Panc1 (cell line): ENCODE measurements around the gene OR2C3. TPM values are rescaled to one million over a fixed set of nuclear protein-coding genes. Genes with fewer than 3 reads are reported as not detected.

ENCODE experiments used
- ATAC-seq: fragments of 200-7000 bp; cut with Tn5 transposase; 2 replicates; pipeline ENCODE4 v1.9.1; 2020; ENCODE audit warnings: mild to moderate bottlenecking, moderate library complexity
- Bru-seq: library from RNA; stranded (reverse); fragments of 400-500 nt; gene quantifications from one replicate; lab custom pipeline; 2021; lab: Mats Ljungman, UMichigan
- BruChase-seq, 2 experiments: library from RNA; stranded (reverse); fragments of 400-500 nt; gene quantifications; one replicate each; lab custom pipeline; 2021; lab: Mats Ljungman, UMichigan
- BruUV-seq: library from RNA; stranded (reverse); fragments of 400-500 nt; replicated peaks from 2 replicates; lab custom pipeline; 2021; lab: Mats Ljungman, UMichigan
- CTCF ChIA-PET: fragments of 300-600 bp; sonication (Branson Sonifier 250); formaldehyde crosslinking; loops from one replicate; lab custom pipeline; 2022; ENCODE audit warnings: antibody characterized with exemption; lab: Charles Lee
- POLR2A ChIA-PET: fragments of 300-600 bp; sonication (Branson Sonifier 250); formaldehyde crosslinking; loops from one replicate; lab custom pipeline; 2022; ENCODE audit warnings: antibody characterized with exemption; lab: Charles Lee
- DNase-seq: peaks from one replicate; pipeline ENCODE4 v3.0.0-alpha.2; 2010; ENCODE audit warnings: low read depth, low spot score
- H3K27ac ChIP-seq: 2 replicates; pipeline ENCODE4 v1.5.1; 2011; ENCODE audit warnings: mild to moderate bottlenecking, low read length, inconsistent platforms
- H3K27me3 ChIP-seq: fragments of 200-500 bp; sonication (Bioruptor generic); 2 replicates; pipeline ENCODE4 v1.6.0; 2014; ENCODE audit warnings: low read length, inconsistent platforms; ENCODE audit not compliant: control insufficient read depth, insufficient read depth
- H3K36me3 ChIP-seq: fragments of 200-500 bp; sonication (Bioruptor generic); 2 replicates; pipeline ENCODE4 v1.5.1; 2014; ENCODE audit warnings: inconsistent platforms, mild to moderate bottlenecking, low read length, moderate library complexity; ENCODE audit not compliant: control insufficient read depth, insufficient read depth
- H3K4me1 ChIP-seq: 2 replicates; pipeline ENCODE4 v1.5.1; 2011; ENCODE audit warnings: inconsistent platforms, mild to moderate bottlenecking, low read length, moderate library complexity; ENCODE audit not compliant: control insufficient read depth, insufficient read depth
- H3K4me3 ChIP-seq, 2 experiments: 2 replicates each; pipeline ENCODE4 v1.5.1; 2011 to 2012; ENCODE audit warnings: low read depth in 2 of 2, low read length in 2 of 2, mild to moderate bottlenecking in 2 of 2, inconsistent platforms in 1 of 2, moderate library complexity in 1 of 2
- H3K9me3 ChIP-seq: fragments of 200-500 bp; sonication (Bioruptor generic); 2 replicates; pipeline ENCODE4 v1.5.1; 2014; ENCODE audit warnings: low read depth, mild to moderate bottlenecking, inconsistent platforms, low read length, moderate library complexity; ENCODE audit not compliant: control insufficient read depth, insufficient read depth
- CTCF ChIP-seq: fragments of 450-650 bp; IDR thresholded peaks from 2 replicates; pipeline ENCODE4 v1.5.1; 2017; ENCODE audit warnings: mild to moderate bottlenecking
- POLR2AphosphoS5 ChIP-seq: IDR thresholded peaks from 2 replicates; pipeline ENCODE4 v1.6.1; 2012; ENCODE audit warnings: mild to moderate bottlenecking, low read depth, low read length, moderate library complexity
- SIN3A ChIP-seq: IDR thresholded peaks from 2 replicates; pipeline ENCODE4 v1.6.1; 2012; ENCODE audit warnings: low read depth, mild to moderate bottlenecking, low read length, moderate library complexity, borderline replicate concordance; ENCODE audit not compliant: insufficient read depth
- TCF7L2 ChIP-seq: IDR thresholded peaks from 2 replicates; pipeline ENCODE4 v1.6.1; 2011; ENCODE audit warnings: mild to moderate bottlenecking, low read depth, low read length, inconsistent platforms
- in situ Hi-C: cut with HindIII; loops from 2 replicates; pipeline ENCODE4 v1.10.0; 2016; ENCODE audit warnings: low sequenced_read_pairs, low pct_unique_long_range_greater_than_20kb
- intact Hi-C: fragments of 100-400 bp; cut with micrococcal nuclease; formaldehyde crosslinking; loops from one replicate; pipeline ENCODE4 v1.10.0; 2022; ENCODE audit not compliant: unreplicated experiment
- long read RNA-seq: library from polyadenylated mRNA; unstranded; transcript quantifications from one replicate; pipeline ENCODE4 v2.0.0, GENCODE V29; 2021; ENCODE audit not compliant: unreplicated experiment
- polyA plus RNA-seq: library from polyadenylated mRNA; unstranded; fragments of >200 nt; gene quantifications from one replicate; pipeline ENCODE4 v1.2.1, GENCODE V29; 2012; ENCODE audit warnings: missing spikeins; ENCODE audit not compliant: insufficient read length
- total RNA-seq: library from RNA; stranded (reverse); gene quantifications from one replicate; pipeline ENCODE4 v1.2.1, GENCODE V29; 2021; ENCODE audit not compliant: unreplicated experiment
- TF ChIP-seq, protein P1 (sequence below), 2 experiments: IDR thresholded peaks; 2 replicates each; pipeline ENCODE4 v1.6.1; 2011 to 2012; ENCODE audit warnings: low read depth in 2 of 2, control low read depth in 1 of 2, low read length in 1 of 2, mild to moderate bottlenecking in 1 of 2, moderate library complexity in 1 of 2; ENCODE audit not compliant: insufficient read depth in 1 of 2

OR2C3 gene
- total RNA-seq (not detected), Bru-seq, nascent RNA (not detected), BruChase-seq, experiment 1, labeled RNA remaining after a 2-hour chase (not detected), BruChase-seq, experiment 2, labeled RNA remaining after a 6-hour chase (not detected)
- polyA plus RNA-seq, result not detected
- long read RNA-seq, result 0 reads

DNA sequence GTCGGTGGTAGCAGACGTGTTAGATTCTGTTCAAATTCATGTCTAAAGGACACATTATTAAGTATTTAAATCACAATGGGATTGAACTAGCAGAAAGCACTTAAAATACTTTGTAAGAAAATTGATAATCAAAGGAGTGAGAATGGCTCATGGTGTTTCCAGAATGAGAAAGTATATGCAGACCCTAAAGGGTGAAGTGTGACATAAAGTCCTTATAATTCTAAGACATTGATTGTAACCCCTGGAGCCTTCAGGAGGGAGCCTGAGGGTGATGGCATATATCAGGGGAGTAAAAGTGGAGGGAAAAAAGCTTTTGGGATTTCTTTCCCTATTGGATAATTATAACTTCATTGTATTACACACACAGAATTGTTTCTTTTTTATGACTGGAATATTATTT, at the start of gene OR2C3:
OR2C3 (minus strand) TSS at position 101 of the 400 bp plus-strand sequence. CDS start 3,929 bp downstream, outside the sequence.
- BruUV-seq, result no TSS peak
- no peak within 1 kb of the TSS for H3K27ac ChIP-seq
- H3K4me1 ChIP-seq, result no peaks in the 10 kb centered on the region
- in situ Hi-C loops (no loop called here), intact Hi-C loops (no loop called here)
- H3K27me3 ChIP-seq, result no peaks in the 10 kb centered on the region
- H3K4me3 ChIP-seq, result no peak within 1 kb of the TSS
- TF ChIP-seq POLR2AphosphoS5 (no peak), TCF7L2 (no peak)
- TF ChIP-seq, protein P1, sequence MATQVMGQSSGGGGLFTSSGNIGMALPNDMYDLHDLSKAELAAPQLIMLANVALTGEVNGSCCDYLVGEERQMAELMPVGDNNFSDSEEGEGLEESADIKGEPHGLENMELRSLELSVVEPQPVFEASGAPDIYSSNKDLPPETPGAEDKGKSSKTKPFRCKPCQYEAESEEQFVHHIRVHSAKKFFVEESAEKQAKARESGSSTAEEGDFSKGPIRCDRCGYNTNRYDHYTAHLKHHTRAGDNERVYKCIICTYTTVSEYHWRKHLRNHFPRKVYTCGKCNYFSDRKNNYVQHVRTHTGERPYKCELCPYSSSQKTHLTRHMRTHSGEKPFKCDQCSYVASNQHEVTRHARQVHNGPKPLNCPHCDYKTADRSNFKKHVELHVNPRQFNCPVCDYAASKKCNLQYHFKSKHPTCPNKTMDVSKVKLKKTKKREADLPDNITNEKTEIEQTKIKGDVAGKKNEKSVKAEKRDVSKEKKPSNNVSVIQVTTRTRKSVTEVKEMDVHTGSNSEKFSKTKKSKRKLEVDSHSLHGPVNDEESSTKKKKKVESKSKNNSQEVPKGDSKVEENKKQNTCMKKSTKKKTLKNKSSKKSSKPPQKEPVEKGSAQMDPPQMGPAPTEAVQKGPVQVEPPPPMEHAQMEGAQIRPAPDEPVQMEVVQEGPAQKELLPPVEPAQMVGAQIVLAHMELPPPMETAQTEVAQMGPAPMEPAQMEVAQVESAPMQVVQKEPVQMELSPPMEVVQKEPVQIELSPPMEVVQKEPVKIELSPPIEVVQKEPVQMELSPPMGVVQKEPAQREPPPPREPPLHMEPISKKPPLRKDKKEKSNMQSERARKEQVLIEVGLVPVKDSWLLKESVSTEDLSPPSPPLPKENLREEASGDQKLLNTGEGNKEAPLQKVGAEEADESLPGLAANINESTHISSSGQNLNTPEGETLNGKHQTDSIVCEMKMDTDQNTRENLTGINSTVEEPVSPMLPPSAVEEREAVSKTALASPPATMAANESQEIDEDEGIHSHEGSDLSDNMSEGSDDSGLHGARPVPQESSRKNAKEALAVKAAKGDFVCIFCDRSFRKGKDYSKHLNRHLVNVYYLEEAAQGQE (IDR thresholded peaks at IDR 0.05; ENCODE audit: insufficient read depth in 1 of 2, low read depth in 2 of 2, low read length in 1 of 2), result no peak
- no peak for ATAC-seq
- H3K36me3 ChIP-seq, result no peaks in the 10 kb centered on the region
- CTCF ChIA-PET, result no interaction called here
- H3K9me3 ChIP-seq, result no peaks in the 10 kb centered on the region
- POLR2A ChIA-PET, result no interaction called here
- DNase-seq, result no peak

DNA sequence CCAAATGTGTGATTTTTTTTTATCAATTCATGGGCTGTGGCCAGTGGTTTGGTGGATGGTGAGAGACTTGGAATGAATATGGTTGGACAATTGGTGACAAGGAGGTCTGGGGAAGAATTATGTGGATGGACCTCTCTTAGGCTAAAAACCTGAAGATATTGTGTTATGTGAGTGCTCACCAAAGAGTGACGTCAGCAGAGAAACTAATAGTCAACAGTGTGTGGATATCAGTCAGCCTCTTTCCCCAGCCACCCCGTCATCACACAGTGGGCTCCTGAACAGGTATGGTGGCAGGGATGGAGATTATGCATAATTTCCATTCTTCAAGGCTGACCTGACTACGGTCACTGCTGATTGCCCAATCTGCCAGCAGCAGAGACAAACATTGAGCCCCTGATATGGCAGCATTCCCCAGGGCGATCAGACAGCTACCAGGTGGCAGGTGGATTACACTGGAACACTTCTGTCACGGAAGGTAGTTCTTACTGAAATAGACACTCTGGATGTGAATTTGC, 42.8 kb upstream of the OR2C3 start:
- no peak for TF ChIP-seq TCF7L2
- no peak for TF ChIP-seq POLR2AphosphoS5
- TF ChIP-seq CTCF, result no peak
- TF ChIP-seq, protein P1 (IDR thresholded peaks at IDR 0.05; ENCODE audit: insufficient read depth in 1 of 2, low read depth in 2 of 2, low read length in 1 of 2), result no peak
- no peak for TF ChIP-seq SIN3A
- in situ Hi-C loops, result no loop called here
- no peaks in the 10 kb centered on the region for H3K36me3 ChIP-seq
- no TSS peak for BruUV-seq
- no peaks in the 10 kb centered on the region for H3K9me3 ChIP-seq
- intact Hi-C loops, result loop anchor here (5.0 kb wide), 1 partner anchor 207 kb away; no protein-coding TSS in a partner anchor
- no peak overlapping the region for H3K27ac ChIP-seq
- DNase-seq, result no peak
- ChIA-PET CTCF (no interaction called here), POLR2A (no interaction called here)
- ATAC-seq, result no peak
- H3K27me3 ChIP-seq, result no peaks in the 10 kb centered on the region
- H3K4me3 ChIP-seq, result no peak overlapping the region
- H3K4me1 ChIP-seq, result no peaks in the 10 kb centered on the region
